NCI-H2227 treated with DMSO at 0.1 percent for 48 hours (cell line): ENCODE results near the gene UNG.
"Not testable (repeated sequence)": the region's sequence is repeated elsewhere in the genome, so short reads cannot be mapped to it uniquely, and the experiment has no call there.

Experiments
- DNase-seq: peaks from one replicate; lab custom pipeline; 2025; lab: John Stamatoyannopoulos, UW

UNG gene

GRCh38 chr12:109121346-109121880 lies 24.0 kb downstream of the UNG start:
- DNase-seq = no peak

- DNase-seq = no peak
Observed at GRCh38 chr12:109124878-109125648, 27.7 kb downstream of the UNG start.

- no peak for DNase-seq
Observed at GRCh38 chr12:109125791-109126190, 28.4 kb downstream of the UNG start.

- DNase-seq = no peak
Observed at GRCh38 chr12:109126784-109127183, 29.4 kb downstream of the UNG start.

- DNase-seq = no peak
Observed at GRCh38 chr12:109127533-109128242, 30.3 kb downstream of the UNG start.

- no peak for DNase-seq
Observed at GRCh38 chr12:109130297-109131153, 33.1 kb downstream of the UNG start.

- no peak for DNase-seq
Observed at GRCh38 chr12:109131154-109132050, 34.0 kb downstream of the UNG start.

GRCh38 chr12:109134186-109134917 lies 37.0 kb downstream of the UNG start:
- DNase-seq = no peak

GRCh38 chr12:109137055-109137454 lies 39.7 kb downstream of the UNG start:
- no peak for DNase-seq

- no peak for DNase-seq
Observed at GRCh38 chr12:109139360-109139759, 42.0 kb downstream of the UNG start.

GRCh38 chr12:109139791-109140190 lies 42.4 kb downstream of the UNG start:
- DNase-seq = no peak

GRCh38 chr12:109140560-109140959 lies 43.2 kb downstream of the UNG start:
- no peak for DNase-seq

- DNase-seq = no peak
Observed at GRCh38 chr12:109144224-109144623, 46.8 kb downstream of the UNG start.

GRCh38 chr12:109147126-109147525 lies 49.7 kb downstream of the UNG start:
- DNase-seq = not testable (repeated sequence)

- DNase-seq = no peak
Observed at GRCh38 chr12:109147954-109148353, 50.6 kb downstream of the UNG start.

GRCh38 chr12:109150124-109150640 lies 52.8 kb downstream of the UNG start:
- no peak for DNase-seq

GRCh38 chr12:109151457-109151856 lies 54.1 kb downstream of the UNG start:
- DNase-seq = no peak

GRCh38 chr12:109153821-109154441 lies 56.5 kb downstream of the UNG start:
- no peak for DNase-seq
